Aorta (tissue), 5 donors: ENCODE data around the gene SYT8. TPM values are rescaled to one million over a fixed set of nuclear protein-coding genes. Genes with fewer than 3 reads are reported as not detected.

Source experiments
- ATAC-seq: fragments of 200-7000 bp; cut with Tn5 transposase; one replicate; pipeline ENCODE4 v1.9.1; 2022; ENCODE audit warnings: moderate library complexity; ENCODE audit not compliant: low FRiP score
- DNase-seq, 2 donors: peaks; one replicate each; pipeline ENCODE4 v3.0.0-alpha.2; 2020
- H3K27ac ChIP-seq, 2 donors: one replicate each; pipeline ENCODE4 v1.5.1; 2013; ENCODE audit warnings: low read length in 2 of 2, mild to moderate bottlenecking in 2 of 2, moderate library complexity in 2 of 2, control low read depth in 1 of 2, inconsistent platforms in 1 of 2, low read depth in 1 of 2
- H3K27me3 ChIP-seq, 2 donors: one replicate each; pipeline ENCODE4 v1.6.1; 2013; ENCODE audit warnings: control low read depth in 1 of 2, low read length in 1 of 2, mild to moderate bottlenecking in 1 of 2, moderate library complexity in 1 of 2; ENCODE audit not compliant: insufficient read depth in 2 of 2, control insufficient read depth in 1 of 2
- H3K36me3 ChIP-seq, 2 donors: one replicate each; pipeline ENCODE4 v1.6.1; 2013; ENCODE audit warnings: control low read depth in 1 of 2, low read length in 1 of 2, mild to moderate bottlenecking in 1 of 2; ENCODE audit not compliant: insufficient read depth in 2 of 2, control insufficient read depth in 1 of 2
- H3K4me1 ChIP-seq, 2 donors: one replicate each; pipeline ENCODE4 v1.6.1; 2013; ENCODE audit warnings: low read length in 2 of 2, control low read depth in 1 of 2, mild to moderate bottlenecking in 1 of 2, moderate library complexity in 1 of 2; ENCODE audit not compliant: insufficient read depth in 2 of 2, control insufficient read depth in 1 of 2
- H3K4me3 ChIP-seq, 2 donors: one replicate each; pipeline ENCODE4 v1.5.1; 2013; ENCODE audit warnings: low read length in 2 of 2, control low read depth in 1 of 2, mild to moderate bottlenecking in 1 of 2
- H3K9me3 ChIP-seq: one replicate; pipeline ENCODE4 v1.6.1; 2013; ENCODE audit warnings: mild to moderate bottlenecking, low read length; ENCODE audit not compliant: control insufficient read depth
- WGBS, 2 donors: extraction: QIAGEN DNeasy Blood & Tissue Kit; methylation state at CpG; one replicate each; pipeline ENCODE4 v1.1.7; 2013; 5-methylcytosine and 5-hydroxymethylcytosine counted together
- intact Hi-C, 2 donors: fragments of 100-400 bp; cut with DNase I; formaldehyde crosslinking; loops; one replicate each; pipeline versions ENCODE4 v1.14.2 to v1.15.0; 2022
- polyA plus RNA-seq, 2 donors: library from polyadenylated mRNA; stranded (reverse); fragments of 200-250 nt; gene quantifications; one replicate each; pipeline ENCODE4 v1.2.3, GENCODE V29; 2013
- total RNA-seq, 2 donors: library from RNA; stranded (reverse); fragmentation: NEBNext Ultra II Directional; extraction: Animal tissue kit (Norgen Biotek cat#: 25700); gene quantifications; one replicate each; pipeline ENCODE4 v1.2.1, GENCODE V29; 2021
- donor health status: healthy with polysubstance abuse.
- donor health status: Bipolar disorder and iron deficiency.
- donor health status: DM: no; HTN: no; CAD: no.
- donor health status: DM: no; HTN: no; CAD: no.
- donor health status: DM: yes; HTN: yes; CAD: no.

SYT8 gene
- total and polyA plus RNA-seq, 4 donors, result 0.19 to 14.3 (median 3.6) TPM

GRCh38 chr11:1827931-1828330, 6.9 kb upstream of the SYT8 start:
- ATAC-seq (no peak), DNase-seq (peak; percentile 47 to 71)
- no peaks in the 10 kb centered on the region for H3K9me3 ChIP-seq
- no peak overlapping the region for H3K4me3 ChIP-seq
- intact Hi-C loops, result loop anchor here (2.0 to 5.0 kb wide), 4 partner anchors 67 to 271 kb away; no protein-coding TSS in a partner anchor
- H3K27me3 ChIP-seq, result no peaks in the 10 kb centered on the region
- no peaks in the 10 kb centered on the region for H3K36me3 ChIP-seq
- WGBS, 2 donors, result 40 to 49% methylated on average over 19 of the region's 19 CpGs
- H3K4me1 ChIP-seq, result no peaks in the 10 kb centered on the region
- peak overlapping the region in 1 of 2 donors; percentile 91 for H3K27ac ChIP-seq

- H3K4me1 ChIP-seq, result no peaks in the 10 kb centered on the region
Measured at GRCh38 chr11:1828542-1828941, 6.2 kb upstream of the SYT8 start.

GRCh38 chr11:1829039-1829820, 5.6 kb upstream of the SYT8 start:
- intact Hi-C loops, result loop anchor here (5.0 kb wide), 2 partner anchors 82 to 272 kb away; no protein-coding TSS in a partner anchor
- DNase-seq (peak; percentile 77 to 79), ATAC-seq (no peak)
- Histone ChIP-seq H3K27me3 (no peaks in the 10 kb centered on the region), H3K9me3 (no peaks in the 10 kb centered on the region), H3K36me3 (no peaks in the 10 kb centered on the region), H3K4me1 (no peaks in the 10 kb centered on the region), H3K4me3 (no peak overlapping the region), H3K27ac (peak overlapping the region in 1 of 2 donors; percentile 91)
- 49 to 51% methylated on average over 11 of the region's 11 CpGs for WGBS, 2 donors

More at GRCh38 chr11:1828542-1828941, 6.2 kb upstream of the SYT8 start:
- no peaks in the 10 kb centered on the region for H3K27me3 ChIP-seq
- WGBS, 2 donors, result 82 to 85% methylated on average over 12 of the region's 12 CpGs
- H3K9me3 ChIP-seq, result no peaks in the 10 kb centered on the region
- H3K27ac ChIP-seq, result peak overlapping the region in 1 of 2 donors; percentile 91
- no peak overlapping the region for H3K4me3 ChIP-seq
- DNase-seq, result no peak
- no peaks in the 10 kb centered on the region for H3K36me3 ChIP-seq
- intact Hi-C loops, result loop anchor here (5.0 kb wide), 2 partner anchors 81 to 271 kb away; no protein-coding TSS in a partner anchor
- no peak for ATAC-seq

GRCh38 chr11:1830004-1830321, 4.8 kb upstream of the SYT8 start:
- no peaks in the 10 kb centered on the region for H3K36me3 ChIP-seq
- intact Hi-C loops, result loop anchor here in 1 of 2 donors (1.0 to 5.0 kb wide), 2 partner anchors 133 to 178 kb away; partner anchors contain the start of gene KRTAP5-6
- DNase-seq (no peak), ATAC-seq (no peak)
- 29 to 34% methylated on average over 6 of the region's 6 CpGs for WGBS, 2 donors
- peak overlapping the region in 1 of 2 donors; percentile 76 for H3K27ac ChIP-seq
- H3K9me3 ChIP-seq, result no peaks in the 10 kb centered on the region
- no peak overlapping the region for H3K4me3 ChIP-seq
- no peaks in the 10 kb centered on the region for H3K27me3 ChIP-seq
- H3K4me1 ChIP-seq, result no peaks in the 10 kb centered on the region

GRCh38 chr11:1830322-1831223, 4.2 kb upstream of the SYT8 start:
- Histone ChIP-seq H3K4me3 (no peak overlapping the region), H3K36me3 (no peaks in the 10 kb centered on the region), H3K27ac (peak overlapping the region; percentile 32 to 76), H3K9me3 (no peaks in the 10 kb centered on the region), H3K27me3 (no peaks in the 10 kb centered on the region), H3K4me1 (no peaks in the 10 kb centered on the region)
- DNase-seq, result peak in 1 of 2 donors; percentile 63
- intact Hi-C loops, result loop anchor here in 1 of 2 donors (1.0 to 5.0 kb wide), 2 partner anchors 133 to 178 kb away; partner anchors contain the start of gene KRTAP5-6
- no peak for ATAC-seq
- WGBS, 2 donors, result 29 to 32% methylated on average over 33 of the region's 33 CpGs

- 80 to 83% methylated on average over 26 of the region's 26 CpGs for WGBS, 2 donors
- Histone ChIP-seq H3K27ac (no peak overlapping the region), H3K4me1 (no peaks in the 10 kb centered on the region), H3K27me3 (no peaks in the 10 kb centered on the region), H3K9me3 (no peaks in the 10 kb centered on the region), H3K36me3 (no peaks in the 10 kb centered on the region), H3K4me3 (no peak overlapping the region)
- ATAC-seq (no peak), DNase-seq (no peak)
- intact Hi-C loops, result loop anchor here (1.0 to 5.0 kb wide), 3 partner anchors 137 to 179 kb away; no protein-coding TSS in a partner anchor
Measured at GRCh38 chr11:1831338-1832210, 3.2 kb upstream of the SYT8 start.

GRCh38 chr11:1832211-1832919, 2.4 kb upstream of the SYT8 start:
- Histone ChIP-seq H3K27ac (no peak overlapping the region), H3K36me3 (no peaks in the 10 kb centered on the region), H3K4me1 (no peaks in the 10 kb centered on the region), H3K4me3 (no peak overlapping the region), H3K27me3 (no peaks in the 10 kb centered on the region), H3K9me3 (no peaks in the 10 kb centered on the region)
- intact Hi-C loops, result loop anchor here (1.0 to 5.0 kb wide), 3 partner anchors 138 to 180 kb away; no protein-coding TSS in a partner anchor
- ATAC-seq, result peak; percentile 64
- WGBS, 2 donors, result 12 to 13% methylated on average over 38 to 40 of the region's 40 CpGs
- peak; percentile 77 to 91 for DNase-seq
